Astrocyte (in vitro differentiated cells and primary cell): ENCODE measurements around the gene YPEL3.

Source experiments
- CTCF ChIP-seq: IDR thresholded peaks from 2 replicates; pipeline ENCODE4 v1.5.1; 2011; ENCODE audit warnings: low read depth, mild to moderate bottlenecking, inconsistent platforms, low read length, moderate library complexity; ENCODE audit not compliant: insufficient read depth
- EZH2 ChIP-seq: IDR thresholded peaks from 2 replicates; pipeline ENCODE4 v1.6.1; 2012; ENCODE audit warnings: mild to moderate bottlenecking, low read length, inconsistent platforms; ENCODE audit not compliant: insufficient read depth

GRCh38 chr16:30108059-30108850 is 12.2 kb upstream of the YPEL3 start:
- TF ChIP-seq CTCF (no peak), EZH2 (no peak)
